ENCODE results near the gene SYNPO.

DNA sequence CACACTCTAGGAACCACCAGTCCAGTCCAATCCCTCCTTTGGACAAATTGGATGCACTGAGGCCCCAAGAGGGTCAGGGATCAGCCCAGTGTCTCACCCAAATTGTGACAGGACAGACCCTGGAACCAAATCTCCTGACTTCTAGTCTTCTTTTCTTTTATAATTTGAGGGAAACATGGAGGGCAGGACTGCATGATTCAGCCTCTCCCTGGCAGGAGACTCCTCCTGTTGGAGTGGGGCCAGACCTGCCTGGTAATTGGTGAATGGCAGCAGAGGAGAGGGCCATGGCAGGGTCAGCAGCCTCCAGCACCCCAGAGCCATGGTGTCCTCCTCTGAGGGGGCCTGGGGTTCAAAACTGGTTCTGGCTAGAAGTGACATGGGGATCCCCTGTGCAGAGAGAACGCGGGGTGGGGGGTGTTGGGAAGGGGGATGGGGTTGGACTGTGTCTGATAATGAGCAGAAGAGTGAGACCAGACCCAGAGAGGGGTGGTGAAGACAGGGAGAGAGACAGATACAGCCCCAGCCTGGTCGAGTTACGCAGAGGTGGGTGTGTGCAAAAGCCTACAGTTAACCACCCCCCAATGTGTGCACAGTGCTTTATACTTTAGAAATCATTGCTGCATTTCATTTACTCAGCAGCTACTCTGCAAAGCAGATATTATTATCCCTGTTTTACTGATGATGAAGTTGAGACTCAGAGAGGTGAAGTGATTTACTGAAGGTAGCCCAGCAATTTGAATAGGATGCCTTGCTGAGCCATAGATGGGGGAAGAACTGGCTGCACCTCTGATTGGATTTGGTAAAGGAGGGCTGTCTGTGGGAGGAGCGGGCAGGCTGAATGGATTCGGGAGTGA lies 3.8 kb upstream of the SYNPO start:
- TF ChIP-seq, protein P1, sequence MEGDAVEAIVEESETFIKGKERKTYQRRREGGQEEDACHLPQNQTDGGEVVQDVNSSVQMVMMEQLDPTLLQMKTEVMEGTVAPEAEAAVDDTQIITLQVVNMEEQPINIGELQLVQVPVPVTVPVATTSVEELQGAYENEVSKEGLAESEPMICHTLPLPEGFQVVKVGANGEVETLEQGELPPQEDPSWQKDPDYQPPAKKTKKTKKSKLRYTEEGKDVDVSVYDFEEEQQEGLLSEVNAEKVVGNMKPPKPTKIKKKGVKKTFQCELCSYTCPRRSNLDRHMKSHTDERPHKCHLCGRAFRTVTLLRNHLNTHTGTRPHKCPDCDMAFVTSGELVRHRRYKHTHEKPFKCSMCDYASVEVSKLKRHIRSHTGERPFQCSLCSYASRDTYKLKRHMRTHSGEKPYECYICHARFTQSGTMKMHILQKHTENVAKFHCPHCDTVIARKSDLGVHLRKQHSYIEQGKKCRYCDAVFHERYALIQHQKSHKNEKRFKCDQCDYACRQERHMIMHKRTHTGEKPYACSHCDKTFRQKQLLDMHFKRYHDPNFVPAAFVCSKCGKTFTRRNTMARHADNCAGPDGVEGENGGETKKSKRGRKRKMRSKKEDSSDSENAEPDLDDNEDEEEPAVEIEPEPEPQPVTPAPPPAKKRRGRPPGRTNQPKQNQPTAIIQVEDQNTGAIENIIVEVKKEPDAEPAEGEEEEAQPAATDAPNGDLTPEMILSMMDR (IDR thresholded peaks at IDR 0.05 in 4 of 5, conservative IDR thresholded peaks at IDR 0.05 in 1 of 5), result no peak
- TF ChIP-seq POLR2A (IDR thresholded peaks at IDR 0.05), result no peak
